ENCODE measurements around the gene ELOA.
"Not testable (repeated sequence)": the region's sequence is repeated elsewhere in the genome, so short reads cannot be mapped to it uniquely, and the experiment has no call there.

The ELOA gene

DNA sequence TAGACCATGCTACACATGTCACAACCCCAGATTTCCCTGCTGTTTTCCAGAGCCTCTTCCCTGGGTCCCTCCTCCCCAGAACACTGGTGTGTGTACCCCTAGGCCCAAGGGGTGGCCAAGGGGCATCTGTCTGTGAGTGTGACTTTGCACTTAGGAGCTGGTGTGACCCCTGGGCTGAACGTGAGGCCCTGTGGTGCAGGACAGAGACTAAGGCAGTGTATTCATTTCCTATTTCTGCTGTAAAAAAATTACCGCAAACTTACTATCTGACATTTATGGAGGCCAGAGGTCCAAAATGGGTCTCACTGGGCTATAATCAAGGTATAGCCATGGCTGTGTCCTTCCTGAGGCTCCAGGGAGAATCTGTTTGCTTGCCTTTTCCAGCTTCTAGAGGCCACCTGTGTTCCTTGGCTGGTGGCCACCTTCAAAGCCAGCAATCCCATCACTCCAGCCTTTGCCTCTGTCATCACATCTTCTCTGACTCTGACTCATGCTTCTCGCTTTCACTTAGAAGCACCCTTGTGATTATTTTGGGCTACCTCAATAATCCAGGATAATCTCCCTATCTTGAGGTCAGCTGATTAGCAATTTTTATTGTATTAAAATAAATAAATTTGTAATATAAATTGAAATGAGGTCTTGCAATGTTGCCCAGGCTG is 24.0 kb upstream of the ELOA start:
- in situ Hi-C loops (cut with HindIII; ENCODE audit: low pct_unique_long_range_greater_than_20kb, low sequenced_read_pairs): no loop called here
- no peak for DNase-seq (ENCODE audit: low read depth in 1 of 2, low spot score in 1 of 2)
- TF ChIP-seq JUND (IDR thresholded peaks at IDR 0.05; ENCODE audit: low read depth): no peak

GRCh38 chr1:23720256-23720995 is 22.8 kb upstream of the ELOA start:
- TF ChIP-seq JUND (IDR thresholded peaks at IDR 0.05; ENCODE audit: low read depth): no peak
- in situ Hi-C loops (cut with HindIII; ENCODE audit: low pct_unique_long_range_greater_than_20kb, low sequenced_read_pairs): no loop called here
- DNase-seq (ENCODE audit: low read depth in 1 of 2, low spot score in 1 of 2): no peak

GRCh38 chr1:23722652-23723051 is 20.6 kb upstream of the ELOA start:
- in situ Hi-C loops (cut with HindIII; ENCODE audit: low pct_unique_long_range_greater_than_20kb, low sequenced_read_pairs): no loop called here
- no peak for DNase-seq (ENCODE audit: low read depth in 1 of 2, low spot score in 1 of 2)
- TF ChIP-seq JUND (IDR thresholded peaks at IDR 0.05; ENCODE audit: low read depth): no peak

DNA sequence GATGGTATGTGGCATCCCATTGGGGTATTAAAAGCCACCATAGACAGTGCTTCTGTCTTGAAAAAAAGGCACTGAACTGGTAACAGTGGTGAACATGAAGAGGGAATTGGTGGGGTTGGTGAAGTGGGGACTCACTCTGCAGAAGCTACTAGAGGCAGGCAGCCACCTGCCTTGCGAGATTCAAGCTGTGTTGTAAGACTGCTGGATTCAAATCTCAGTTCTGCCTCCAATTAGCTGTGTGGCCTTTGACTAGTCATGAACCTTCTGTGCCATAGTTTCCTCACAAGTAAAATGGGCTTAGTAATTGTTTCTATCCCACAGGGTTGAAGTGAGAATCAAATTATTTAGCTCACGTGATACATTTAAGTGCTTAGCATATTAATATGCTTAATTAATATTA is 16.6 kb upstream of the ELOA start:
- DNase-seq (ENCODE audit: low read depth in 1 of 2, low spot score in 1 of 2): no peak
- in situ Hi-C loops (cut with HindIII; ENCODE audit: low pct_unique_long_range_greater_than_20kb, low sequenced_read_pairs): no loop called here

DNA sequence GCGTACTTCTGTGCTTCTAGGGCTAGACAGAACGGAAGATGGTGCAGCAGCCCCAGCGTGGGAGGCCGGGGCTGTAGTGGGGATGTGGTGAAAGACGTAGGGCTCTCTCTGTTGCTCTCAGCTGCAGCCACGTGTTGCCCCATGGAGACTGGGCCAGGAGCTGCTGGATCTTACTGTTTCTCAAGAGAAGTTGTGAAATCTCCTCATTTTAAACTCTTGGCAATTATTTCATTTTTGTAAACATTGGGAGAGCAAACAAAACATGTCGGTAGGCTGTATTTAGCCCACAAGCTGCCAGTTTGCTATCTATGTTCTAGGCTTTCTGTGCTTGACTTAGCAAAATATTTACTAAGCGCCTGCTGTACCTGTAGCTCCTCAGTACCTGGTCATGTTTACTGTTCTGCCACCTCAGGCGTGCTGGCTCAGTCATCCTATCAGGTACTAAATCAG is 15.9 kb upstream of the ELOA start:
- in situ Hi-C loops (cut with HindIII; ENCODE audit: low pct_unique_long_range_greater_than_20kb, low sequenced_read_pairs): no loop called here

More for the DNA sequence above, 16.6 kb upstream of the ELOA start:
- no peak for TF ChIP-seq JUND (IDR thresholded peaks at IDR 0.05; ENCODE audit: low read depth)

GRCh38 chr1:23732363-23733224 is 10.7 kb upstream of the ELOA start:
- in situ Hi-C loops (cut with HindIII; ENCODE audit: low pct_unique_long_range_greater_than_20kb, low sequenced_read_pairs): no loop called here
- no peak for TF ChIP-seq JUND (IDR thresholded peaks at IDR 0.05; ENCODE audit: low read depth)
- no peak for DNase-seq (ENCODE audit: low read depth in 1 of 2, low spot score in 1 of 2)

More for the DNA sequence above, 15.9 kb upstream of the ELOA start:
- no peak for TF ChIP-seq JUND (IDR thresholded peaks at IDR 0.05; ENCODE audit: low read depth)
- peak; percentile 18 to 85 for DNase-seq (ENCODE audit: low read depth in 1 of 2, low spot score in 1 of 2)

DNA sequence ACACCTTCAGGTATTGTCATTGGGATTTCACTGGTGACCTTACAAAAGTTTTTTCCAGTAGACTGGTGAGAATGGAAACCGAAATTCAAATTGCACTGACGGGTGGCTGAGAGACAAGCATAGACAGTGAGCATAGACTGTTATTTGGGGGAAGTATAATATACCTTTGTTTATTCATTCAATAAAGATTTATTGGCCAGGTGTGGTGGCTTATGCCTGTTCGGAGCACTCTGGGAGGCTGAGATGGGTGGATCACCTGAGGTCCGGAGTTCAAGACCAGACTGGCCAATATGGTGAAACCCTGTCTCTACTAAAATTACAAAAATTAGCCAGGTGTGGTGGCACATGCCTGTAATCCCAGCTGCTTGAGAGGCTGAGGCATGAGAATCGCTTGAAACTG is 10.0 kb upstream of the ELOA start:
- in situ Hi-C loops (cut with HindIII; ENCODE audit: low pct_unique_long_range_greater_than_20kb, low sequenced_read_pairs); DNase-seq (ENCODE audit: low read depth in 1 of 2, low spot score in 1 of 2): not testable (repeated sequence)

DNA sequence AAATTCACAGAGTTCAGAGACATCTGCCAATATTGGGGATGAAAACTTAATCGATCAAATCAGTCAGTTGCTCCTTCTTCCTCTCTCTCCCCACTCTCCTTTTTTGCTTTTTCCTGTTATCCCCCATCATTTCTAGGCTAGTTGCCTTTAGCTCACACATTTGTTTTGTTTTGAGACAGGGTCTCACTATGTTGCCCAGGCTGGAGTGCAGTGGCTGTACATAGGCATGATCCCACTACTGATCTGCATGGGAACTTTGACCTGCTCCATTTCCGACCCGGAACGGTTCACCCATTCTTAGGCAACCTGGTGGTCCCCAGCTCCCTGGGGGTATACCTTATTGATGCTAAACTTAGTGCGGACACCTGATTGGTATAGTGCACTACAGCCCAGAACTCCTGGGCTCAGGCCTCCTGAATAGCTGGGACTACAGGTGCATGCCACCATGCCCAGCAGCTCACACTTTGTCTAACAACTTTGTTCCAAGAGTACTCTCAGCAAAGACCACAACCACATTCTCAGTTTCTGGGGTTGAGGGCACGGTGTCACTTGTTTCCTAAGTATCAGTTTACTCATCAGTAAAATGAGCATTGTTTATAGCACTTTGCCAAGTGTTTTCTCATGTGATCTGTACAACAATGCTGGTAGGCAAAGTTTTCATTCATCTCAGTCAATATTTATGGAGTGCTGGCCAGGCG is 6.7 kb upstream of the ELOA start:
- in situ Hi-C loops (cut with HindIII; ENCODE audit: low pct_unique_long_range_greater_than_20kb, low sequenced_read_pairs): no loop called here
- no peak for TF ChIP-seq JUND (IDR thresholded peaks at IDR 0.05; ENCODE audit: low read depth)
- no peak for DNase-seq (ENCODE audit: low read depth in 1 of 2, low spot score in 1 of 2)

DNA sequence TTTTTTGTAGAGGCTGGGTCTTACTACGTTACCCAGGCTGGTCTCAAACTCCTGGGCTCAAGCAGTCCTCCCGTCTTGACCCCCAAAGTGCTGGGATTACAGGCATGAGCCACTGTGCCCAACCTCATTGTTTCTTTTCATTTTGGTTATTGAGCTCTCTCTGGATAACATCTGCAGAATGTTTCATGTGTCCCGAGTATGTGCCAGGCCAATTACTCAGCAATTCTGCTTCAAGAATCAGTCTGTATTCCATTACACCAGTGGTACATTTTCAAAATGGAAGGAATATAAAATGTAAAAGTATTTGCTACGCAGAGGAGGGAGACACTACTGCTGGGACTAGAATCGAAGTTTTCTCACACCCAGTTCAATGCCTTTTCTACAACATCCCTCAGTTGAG is 1.7 kb upstream of the ELOA start:
- no peak for TF ChIP-seq JUND (IDR thresholded peaks at IDR 0.05; ENCODE audit: low read depth)
- in situ Hi-C loops (cut with HindIII; ENCODE audit: low pct_unique_long_range_greater_than_20kb, low sequenced_read_pairs): no loop called here
- no peak for DNase-seq (ENCODE audit: low read depth in 1 of 2, low spot score in 1 of 2)

DNA sequence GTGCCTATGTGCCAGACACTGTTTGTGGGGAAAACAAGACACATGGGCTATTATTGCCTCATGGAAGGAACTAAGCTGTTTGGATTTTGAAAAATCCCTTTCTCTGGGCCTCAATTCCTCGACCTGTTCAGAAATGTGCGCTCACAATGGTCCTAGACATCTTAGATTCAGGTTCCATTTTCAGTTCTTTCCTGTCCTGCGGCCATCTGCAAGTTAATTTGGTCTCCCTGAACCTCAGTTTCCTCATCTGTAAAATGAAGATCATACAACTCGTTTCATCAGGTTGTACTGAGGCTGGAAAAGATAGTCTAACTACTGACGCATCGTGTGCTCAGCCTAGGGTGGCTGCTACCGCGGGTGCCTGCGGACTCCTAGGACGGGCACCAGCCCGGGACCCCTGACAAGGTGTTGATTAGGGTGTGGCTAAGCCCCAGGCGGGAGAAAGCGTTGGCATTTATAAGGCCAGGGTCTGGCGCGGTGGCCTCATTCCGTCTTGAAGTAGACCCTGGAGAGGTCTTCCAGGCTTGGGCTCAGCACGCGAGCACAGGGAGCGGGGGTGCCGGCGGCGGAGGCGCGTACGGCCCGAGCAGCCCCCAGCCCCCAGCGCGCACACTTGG is 493 bp upstream of the ELOA start:
- in situ Hi-C loops (cut with HindIII; ENCODE audit: low pct_unique_long_range_greater_than_20kb, low sequenced_read_pairs): no loop called here
- no peak for DNase-seq (ENCODE audit: low read depth in 1 of 2, low spot score in 1 of 2)
- no peak for TF ChIP-seq JUND (IDR thresholded peaks at IDR 0.05; ENCODE audit: low read depth)

DNA sequence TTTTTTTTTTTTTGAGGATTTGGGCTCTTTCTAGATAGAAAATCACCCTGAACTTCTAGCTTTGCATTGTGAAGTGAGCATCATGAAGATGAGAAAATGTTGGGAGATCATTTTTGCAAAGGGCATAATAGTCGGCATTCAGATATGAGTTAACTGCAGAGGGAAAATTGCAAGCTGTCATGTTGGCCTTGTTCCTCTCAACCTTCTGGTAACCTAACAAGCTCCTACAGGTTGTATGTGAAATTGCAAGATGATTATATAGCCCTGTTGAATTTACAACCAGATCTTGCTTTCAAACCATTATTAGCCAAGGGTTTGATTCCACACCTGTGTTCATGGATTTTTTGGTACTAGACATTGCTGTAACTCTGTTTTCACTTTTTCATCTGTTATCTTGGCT is 2.2 kb downstream of the ELOA start:
- DNase-seq (ENCODE audit: low read depth in 1 of 2, low spot score in 1 of 2): peak; percentile 33 to 46
- in situ Hi-C loops (cut with HindIII; ENCODE audit: low pct_unique_long_range_greater_than_20kb, low sequenced_read_pairs): no loop called here
- no peak for TF ChIP-seq JUND (IDR thresholded peaks at IDR 0.05; ENCODE audit: low read depth)

DNA sequence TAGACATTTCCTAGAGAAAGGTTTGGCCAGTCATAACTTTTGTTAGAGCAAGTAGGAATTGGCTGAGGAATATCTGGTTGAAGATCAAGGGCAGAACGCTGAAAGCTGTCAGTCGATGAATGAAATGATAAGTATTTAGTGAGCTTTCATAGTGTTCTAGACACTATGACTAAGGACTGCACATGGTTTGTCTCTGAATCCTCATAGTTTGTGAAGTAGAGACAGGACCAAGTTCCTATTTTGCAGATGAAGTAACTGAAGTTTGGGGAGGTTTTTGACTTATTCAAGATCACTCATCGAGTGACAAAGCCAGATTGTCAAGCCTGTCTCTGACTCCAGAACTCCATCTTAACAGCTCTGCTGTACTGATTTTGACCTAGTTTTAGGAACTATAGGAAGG is 4.7 kb downstream of the ELOA start:
- no peak for TF ChIP-seq JUND (IDR thresholded peaks at IDR 0.05; ENCODE audit: low read depth)
- in situ Hi-C loops (cut with HindIII; ENCODE audit: low pct_unique_long_range_greater_than_20kb, low sequenced_read_pairs): no loop called here
- no peak for DNase-seq (ENCODE audit: low read depth in 1 of 2, low spot score in 1 of 2)
